Smooth muscle cell (in vitro differentiated cells): ENCODE measurements around the gene PLPP7. TPM values are rescaled to one million over a fixed set of nuclear protein-coding genes. Genes with fewer than 3 reads are reported as not detected.

ENCODE experiments used
- DNase-seq: peaks from one replicate; lab custom pipeline; 2025; ENCODE audit not compliant: unreplicated experiment; lab: John Stamatoyannopoulos, UW
- H2AFZ ChIP-seq: fragments of 200-600 bp; sonication (generic); 2 replicates; pipeline ENCODE4 v1.6.0; 2016; ENCODE audit warnings: antibody characterized with exemption, low read depth, mild to moderate bottlenecking
- H3F3A ChIP-seq: fragments of 200-600 bp; sonication (generic); 2 replicates; pipeline ENCODE4 v1.6.0; 2017; ENCODE audit warnings: antibody characterized with exemption, low read depth
- H3K27ac ChIP-seq: fragments of 200-600 bp; sonication (generic); 2 replicates; pipeline ENCODE4 v1.5.1; 2016; ENCODE audit warnings: low read depth, mild to moderate bottlenecking
- H3K27me3 ChIP-seq: fragments of 200-600 bp; sonication (generic); 2 replicates; pipeline ENCODE4 v1.6.1; 2016; ENCODE audit warnings: low read depth, mild to moderate bottlenecking
- H3K36me3 ChIP-seq: fragments of 200-600 bp; sonication (generic); 2 replicates; pipeline ENCODE4 v1.5.1; 2016; ENCODE audit warnings: low read depth
- H3K4me1 ChIP-seq: fragments of 200-600 bp; sonication (generic); 2 replicates; pipeline ENCODE4 v1.5.1; 2016; ENCODE audit warnings: low read depth
- H3K4me2 ChIP-seq: fragments of 200-600 bp; sonication (generic); 2 replicates; pipeline ENCODE4 v1.6.0; 2016; ENCODE audit warnings: mild to moderate bottlenecking
- H3K4me3 ChIP-seq: fragments of 200-600 bp; sonication (generic); 2 replicates; pipeline ENCODE4 v1.5.1; 2016; ENCODE audit warnings: mild to moderate bottlenecking
- H3K79me2 ChIP-seq: fragments of 200-600 bp; sonication (generic); 2 replicates; pipeline ENCODE4 v1.6.0; 2016; ENCODE audit warnings: low read depth, mild to moderate bottlenecking
- H3K9ac ChIP-seq: fragments of 200-600 bp; sonication (generic); 2 replicates; pipeline ENCODE4 v1.6.0; 2016; ENCODE audit warnings: low read depth
- H3K9me3 ChIP-seq: fragments of 200-600 bp; sonication (generic); replicated peaks from 2 replicates; pipeline ENCODE4 v1.5.1; 2016; ENCODE audit warnings: low read depth
- H4K20me1 ChIP-seq: fragments of 200-600 bp; sonication (generic); 2 replicates; pipeline ENCODE4 v1.6.0; 2016; ENCODE audit warnings: low read depth
- CTCF ChIP-seq: fragments of 200-600 bp; sonication (generic); IDR thresholded peaks from 2 replicates; pipeline ENCODE4 v1.5.1; 2017; ENCODE audit warnings: borderline replicate concordance, mild to moderate bottlenecking, antibody characterized with exemption; ENCODE audit not compliant: insufficient read depth, poor library complexity, severe bottlenecking
- WGBS: methylation state at CpG from one replicate; pipeline ENCODE4 v1.1.7; 2016; ENCODE audit warnings: low lambda C conversion rate; 5-methylcytosine and 5-hydroxymethylcytosine counted together
- polyA plus RNA-seq: library from polyadenylated mRNA; unstranded; fragments of >200 nt; fragmentation: Nextera tagmentation; extraction: Ambion mirVana; gene quantifications from 2 replicates; pipeline ENCODE4 v1.2.1, GENCODE V29; 2016
- total RNA-seq: library from RNA; depleted of rRNA; stranded (reverse); fragments of >200 nt; gene quantifications from 2 replicates; pipeline ENCODE4 v1.2.3, GENCODE V29; 2014

PLPP7 gene
- total and polyA plus RNA-seq, 2 experiments from 2014 or later: 3.3 to 4.2 TPM

GRCh38 chr9:131309530-131310276 lies 20.2 kb downstream of the PLPP7 start:
- Histone ChIP-seq H2AFZ (no peak overlapping the region), H3K4me1 (no peaks in the 10 kb centered on the region), H3K4me2 (no peak overlapping the region), H3K27me3 (no peaks in the 10 kb centered on the region), H3F3A (no peaks in the 10 kb centered on the region), H3K27ac (no peak overlapping the region), H3K79me2 (no peaks in the 10 kb centered on the region), H3K4me3 (no peak overlapping the region), H4K20me1 (no peaks in the 10 kb centered on the region), H3K9ac (no peak overlapping the region), H3K9me3 (no peaks in the 10 kb centered on the region), H3K36me3 (no peaks in the 10 kb centered on the region)
- DNase-seq: no peak
- no peak for TF ChIP-seq CTCF
- WGBS: 90% methylated on average over 18 of the region's 18 CpGs

GRCh38 chr9:131310833-131311554 lies 21.5 kb downstream of the PLPP7 start:
- no peaks in the 10 kb centered on the region for H3K79me2 ChIP-seq
- no peak for DNase-seq
- no peaks in the 10 kb centered on the region for H3K27me3 ChIP-seq
- no peaks in the 10 kb centered on the region for H3K36me3 ChIP-seq
- H3K4me1 ChIP-seq: no peaks in the 10 kb centered on the region
- no peak overlapping the region for H3K9ac ChIP-seq
- WGBS: 59% methylated on average over 20 of the region's 20 CpGs
- TF ChIP-seq CTCF: no peak
- H3K4me2 ChIP-seq: no peak overlapping the region
- no peak overlapping the region for H3K4me3 ChIP-seq
- H3K27ac ChIP-seq: no peak overlapping the region
- H3F3A ChIP-seq: no peaks in the 10 kb centered on the region
- H2AFZ ChIP-seq: no peak overlapping the region
- no peaks in the 10 kb centered on the region for H4K20me1 ChIP-seq
- H3K9me3 ChIP-seq: no peaks in the 10 kb centered on the region

- 96% methylated on average over 9 of the region's 9 CpGs for WGBS
- no peak overlapping the region for H2AFZ ChIP-seq
- H3K9ac ChIP-seq: no peak overlapping the region
- H3K4me1 ChIP-seq: no peaks in the 10 kb centered on the region
- H3F3A ChIP-seq: no peaks in the 10 kb centered on the region
- no peaks in the 10 kb centered on the region for H3K36me3 ChIP-seq
- H3K4me2 ChIP-seq: no peak overlapping the region
- no peak overlapping the region for H3K27ac ChIP-seq
- no peak for DNase-seq
- no peaks in the 10 kb centered on the region for H3K9me3 ChIP-seq
- H3K79me2 ChIP-seq: no peaks in the 10 kb centered on the region
- no peak for TF ChIP-seq CTCF
- H3K4me3 ChIP-seq: no peak overlapping the region
- no peaks in the 10 kb centered on the region for H4K20me1 ChIP-seq
- H3K27me3 ChIP-seq: no peaks in the 10 kb centered on the region
Observed at GRCh38 chr9:131312246-131312645, 22.7 kb downstream of the PLPP7 start.
